ENCODE measurements around the gene EPAS1.
"Not testable (repeated sequence)": the region's sequence is repeated elsewhere in the genome, so short reads cannot be mapped to it uniquely, and the experiment has no call there.

EPAS1 gene

DNA sequence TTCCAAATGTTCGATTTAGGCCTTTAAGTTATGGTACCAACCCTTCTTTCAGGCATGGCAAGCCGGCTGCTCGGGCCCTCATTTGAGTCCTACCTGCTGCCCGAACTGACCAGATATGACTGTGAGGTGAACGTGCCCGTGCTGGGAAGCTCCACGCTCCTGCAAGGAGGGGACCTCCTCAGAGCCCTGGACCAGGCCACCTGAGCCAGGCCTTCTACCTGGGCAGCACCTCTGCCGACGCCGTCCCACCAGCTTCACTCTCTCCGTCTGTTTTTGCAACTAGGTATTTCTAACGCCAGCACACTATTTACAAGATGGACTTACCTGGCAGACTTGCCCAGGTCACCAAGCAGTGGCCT is 87.2 kb downstream of the EPAS1 start:
- DNase-seq: no peak

DNA sequence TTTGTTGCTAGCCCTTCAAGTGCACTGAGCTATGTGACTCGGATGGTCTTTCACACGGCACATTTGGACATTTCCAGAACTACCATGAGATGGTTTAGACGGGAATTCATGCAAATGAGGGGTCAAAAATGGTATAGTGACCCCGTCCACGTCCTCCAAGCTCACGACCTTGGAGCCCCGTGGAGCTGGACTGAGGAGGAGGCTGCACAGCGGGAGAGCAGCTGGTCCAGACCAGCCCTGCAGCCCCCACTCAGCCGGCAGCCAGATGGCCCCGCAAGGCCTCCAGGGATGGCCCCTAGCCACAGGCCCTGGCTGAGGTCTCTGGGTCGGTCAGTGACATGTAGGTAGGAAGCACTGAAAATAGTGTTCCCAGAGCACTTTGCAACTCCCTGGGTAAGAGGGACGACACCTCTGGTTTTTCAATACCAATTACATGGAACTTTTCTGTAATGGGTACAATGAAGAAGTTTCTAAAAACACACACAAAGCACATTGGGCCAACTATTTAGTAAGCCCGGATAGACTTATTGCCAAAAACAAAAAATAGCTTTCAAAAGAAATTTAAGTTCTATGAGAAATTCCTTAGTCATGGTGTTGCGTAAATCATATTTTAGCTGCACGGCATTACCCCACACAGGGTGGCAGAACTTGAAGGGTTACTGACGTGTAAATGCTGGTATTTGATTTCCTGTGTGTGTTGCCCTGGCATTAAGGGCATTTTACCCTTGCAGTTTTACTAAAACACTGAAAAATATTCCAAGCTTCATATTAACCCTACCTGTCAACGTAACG is 88.8 kb downstream of the EPAS1 start:
- DNase-seq: no peak

DNA sequence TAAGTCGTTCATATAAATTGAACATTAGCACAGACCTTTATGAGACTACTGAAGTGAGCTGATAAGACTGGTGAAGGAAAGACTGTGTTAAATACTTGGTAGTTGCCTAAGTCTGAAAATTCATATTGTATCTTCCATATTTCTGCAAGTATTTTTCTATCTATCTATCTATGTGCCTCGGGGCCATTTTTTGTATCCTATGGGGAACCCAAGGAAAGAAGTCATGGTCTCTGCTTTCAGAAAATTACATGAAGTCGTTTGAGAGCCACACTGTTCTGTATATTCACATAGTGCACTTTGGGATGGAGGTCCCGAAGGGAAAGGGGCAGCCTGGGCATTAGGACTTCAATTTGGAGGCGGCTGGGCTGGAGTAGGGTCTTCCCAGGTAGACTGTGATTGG is 89.6 kb downstream of the EPAS1 start:
- no peak for DNase-seq

DNA sequence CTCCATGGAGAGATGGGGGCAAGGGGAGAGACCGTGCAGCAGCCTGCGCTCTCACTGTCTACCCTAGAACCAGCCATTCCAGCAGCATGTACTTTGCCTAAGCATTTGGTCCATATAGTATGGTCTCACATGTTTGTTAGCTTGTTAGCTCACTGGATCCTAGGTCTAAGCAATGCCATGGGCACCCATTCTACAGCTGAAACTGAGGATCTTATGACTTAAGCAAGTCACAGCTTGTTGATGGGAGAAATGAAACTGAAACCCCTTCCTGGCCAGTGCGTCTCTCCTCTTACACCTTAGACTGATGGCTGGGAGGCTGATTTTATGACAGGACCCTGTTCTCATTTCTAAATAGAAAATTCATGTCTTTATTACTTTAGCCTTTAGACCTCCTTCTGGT is 90.1 kb downstream of the EPAS1 start:
- no peak for DNase-seq

DNA sequence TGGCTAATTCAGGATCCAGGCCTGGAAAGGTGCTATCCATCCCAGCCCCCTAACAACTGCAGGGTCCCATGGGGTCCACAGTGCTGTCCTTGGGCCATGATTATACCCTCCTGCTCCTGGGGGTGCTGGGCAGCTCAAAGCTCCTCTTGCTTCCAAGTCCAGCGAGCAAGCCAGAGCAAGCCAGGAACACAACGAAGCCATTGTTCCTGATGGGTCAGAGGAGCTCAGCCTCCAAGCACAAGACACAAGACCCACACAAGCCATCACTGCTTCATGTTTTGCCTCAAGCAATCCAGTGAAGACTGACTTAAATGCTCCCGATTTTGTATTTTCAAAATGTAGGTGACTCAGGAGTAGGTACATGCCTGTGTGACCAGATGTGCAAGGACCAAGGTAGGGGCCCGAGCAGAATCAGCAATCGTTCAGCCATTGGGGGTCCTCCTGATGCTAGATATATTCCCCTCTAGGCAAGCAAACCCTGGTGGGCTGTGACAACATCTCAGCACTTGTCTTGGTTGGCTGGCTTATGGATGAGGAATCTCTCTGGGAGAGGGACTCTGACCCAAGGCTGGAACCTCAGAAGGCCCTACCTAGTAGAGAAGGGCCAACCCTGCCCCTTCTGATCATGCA is 90.8 kb downstream of the EPAS1 start:
- no peak for DNase-seq

DNA sequence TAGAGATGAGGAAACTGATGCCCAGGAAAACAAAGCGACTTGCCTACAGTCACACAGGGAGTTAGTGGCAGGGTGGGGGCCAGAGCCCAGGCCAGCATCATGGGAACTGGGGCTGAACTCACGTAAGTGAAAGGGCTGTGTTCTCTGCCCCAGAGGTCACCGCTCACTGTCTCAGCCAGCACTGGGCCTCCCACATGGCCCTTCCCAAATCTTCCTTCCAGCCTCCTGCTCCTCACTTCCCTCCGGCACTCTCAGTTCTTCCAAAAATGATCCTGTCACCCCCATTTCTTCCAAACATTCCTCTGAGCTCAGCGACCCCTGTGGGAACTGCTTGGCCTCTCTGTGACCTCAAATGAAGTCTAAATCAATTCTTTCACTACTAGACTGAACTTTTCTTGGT is 91.7 kb downstream of the EPAS1 start:
- DNase-seq: no peak

DNA sequence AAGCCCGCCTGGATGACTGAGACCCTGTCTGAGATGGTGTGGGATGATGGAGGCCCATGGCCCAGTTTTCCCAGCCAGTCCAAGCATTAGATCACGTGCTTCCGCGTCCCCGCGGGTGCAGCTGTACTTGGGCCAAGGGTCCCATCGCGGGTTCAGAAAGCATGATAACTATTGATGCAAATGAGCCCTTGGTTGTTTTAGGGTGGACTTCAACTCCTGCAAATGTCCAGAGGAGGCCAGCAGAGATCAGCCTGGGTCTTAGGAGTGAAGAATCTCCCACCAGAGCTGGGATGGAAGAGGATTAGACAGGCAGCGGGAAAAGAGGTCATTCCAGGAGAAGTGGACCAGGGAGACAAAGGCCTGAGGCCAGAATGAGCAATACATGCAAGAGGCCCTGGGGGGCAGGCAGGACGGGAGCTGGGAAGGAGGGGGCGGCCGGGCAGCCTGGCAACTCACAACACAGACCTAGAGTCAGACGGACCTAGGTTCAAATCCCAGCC is 92.3 kb downstream of the EPAS1 start:
- DNase-seq: no peak

DNA sequence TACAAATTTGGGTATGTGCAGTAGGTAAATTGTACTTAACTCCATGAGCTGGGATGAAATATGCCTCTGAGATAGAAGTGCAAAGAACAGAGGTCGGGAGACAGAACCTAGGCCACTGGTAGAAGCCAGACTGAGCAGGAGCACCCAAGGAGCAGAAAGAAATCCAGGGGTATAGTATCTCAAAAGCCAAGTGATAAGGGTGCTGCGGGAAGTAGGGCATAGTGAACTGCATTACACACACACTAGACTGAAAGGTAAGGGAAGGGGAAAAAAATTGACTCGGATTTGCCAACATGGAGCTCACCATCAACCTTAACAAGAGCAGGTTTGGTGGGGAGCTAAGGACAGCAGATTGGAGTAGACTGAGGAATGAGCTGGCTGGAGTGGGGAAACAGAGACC is 92.8 kb downstream of the EPAS1 start:
- DNase-seq: no peak

DNA sequence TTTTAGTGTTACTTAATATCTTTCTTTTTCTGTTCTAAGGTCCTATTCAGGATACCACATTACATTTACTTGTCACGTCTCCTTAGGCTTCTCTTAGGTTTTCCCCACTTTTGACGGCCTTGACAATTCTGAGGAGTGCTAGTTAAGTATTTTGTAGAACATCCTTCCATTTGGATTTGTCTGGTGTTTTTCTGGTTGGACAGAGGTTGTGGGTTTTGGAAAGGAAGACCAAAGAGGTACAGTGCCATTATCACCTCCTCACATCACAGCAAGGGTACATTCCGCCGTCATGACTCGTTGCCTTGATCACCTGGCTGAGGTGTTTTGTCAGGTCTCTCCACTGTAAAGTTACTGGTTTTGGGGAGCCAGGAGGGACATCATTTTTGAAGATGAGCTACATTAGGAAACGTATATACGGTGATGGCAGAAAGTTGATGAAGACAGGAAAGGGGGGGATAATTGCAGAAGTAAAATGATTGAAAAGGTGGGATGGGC is 93.7 kb downstream of the EPAS1 start:
- DNase-seq: no peak

DNA sequence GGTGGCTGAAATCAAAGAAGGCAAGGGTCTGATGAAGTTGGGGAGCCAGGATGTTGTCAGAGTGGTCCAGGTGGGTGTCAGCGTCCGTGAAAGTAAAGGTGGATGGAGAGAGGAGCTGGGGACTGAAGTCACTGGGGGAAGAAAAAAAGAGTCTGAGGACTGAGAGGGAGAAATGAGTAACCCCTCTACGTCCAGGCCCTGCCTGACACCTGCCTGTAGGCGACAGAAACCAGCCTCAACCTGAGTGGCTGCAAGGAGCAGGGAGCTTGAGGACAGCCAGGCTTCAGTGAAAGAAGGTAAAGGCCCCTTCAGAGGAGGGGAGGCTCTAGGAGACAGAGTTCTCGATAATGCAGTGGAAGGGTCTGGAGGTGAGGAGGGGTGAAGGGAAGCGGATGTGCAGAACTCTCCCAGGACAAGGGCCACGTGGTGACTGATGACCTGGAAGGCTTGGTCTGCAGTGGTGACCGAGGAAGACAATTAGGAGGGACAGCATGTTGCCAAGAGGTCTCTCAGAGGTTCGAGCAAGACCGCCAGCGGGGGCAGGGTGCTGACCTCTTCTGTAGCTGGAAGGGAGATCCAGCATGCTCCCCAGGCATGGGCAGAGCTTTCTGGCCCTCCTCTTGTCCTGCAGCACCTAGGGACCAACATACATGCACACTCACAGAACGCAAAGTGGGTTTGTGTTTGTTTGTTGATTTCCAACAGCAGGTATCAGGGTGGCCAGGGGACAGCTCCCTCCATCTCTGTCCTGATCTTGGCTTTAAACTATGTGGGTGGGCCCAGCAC is 95.5 kb downstream of the EPAS1 start:
- DNase-seq: no peak

DNA sequence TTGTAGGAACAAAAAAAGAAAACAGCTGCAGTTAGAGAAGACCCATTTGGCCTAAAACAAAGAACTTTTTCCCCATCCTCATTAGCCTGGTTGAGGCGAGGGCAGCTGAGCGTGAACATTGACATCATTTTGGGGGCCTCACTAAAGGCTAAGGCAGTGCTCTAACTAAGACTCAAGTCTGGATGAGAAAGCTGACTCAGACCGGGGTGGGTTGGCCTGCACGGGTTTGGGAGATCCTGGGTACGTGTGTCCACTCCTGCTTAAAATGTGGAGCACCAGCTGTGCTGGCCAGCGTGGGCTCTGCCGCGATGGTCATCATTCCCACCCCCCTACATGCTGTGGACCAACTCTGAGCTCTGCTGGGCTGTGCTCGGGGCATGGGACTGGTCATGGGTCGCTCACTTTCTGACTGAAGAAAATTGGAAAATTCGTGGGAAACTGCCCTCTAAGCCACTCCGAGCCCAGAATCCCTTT is 96.2 kb downstream of the EPAS1 start:
- DNase-seq: peak; percentile 81

DNA sequence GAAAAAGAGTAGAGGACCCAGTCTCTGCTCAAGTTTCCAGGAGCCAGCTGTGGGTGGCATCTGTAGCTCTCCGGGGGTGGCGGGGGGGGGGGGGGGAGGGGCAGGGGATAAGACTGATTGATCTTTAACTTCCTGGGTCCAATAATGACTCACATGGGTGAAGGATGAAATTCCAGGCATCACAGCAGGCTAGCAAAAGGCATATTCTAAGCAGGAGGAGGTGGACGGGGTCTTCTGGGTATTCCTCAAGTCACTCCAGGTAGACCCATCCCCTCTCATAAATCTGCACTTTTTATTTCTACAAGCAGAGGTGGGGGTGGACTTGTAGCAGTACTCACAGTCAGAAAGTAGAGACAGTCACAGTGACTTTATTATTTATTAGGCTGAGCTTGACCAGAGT is 96.7 kb downstream of the EPAS1 start:
- DNase-seq: no peak

DNA sequence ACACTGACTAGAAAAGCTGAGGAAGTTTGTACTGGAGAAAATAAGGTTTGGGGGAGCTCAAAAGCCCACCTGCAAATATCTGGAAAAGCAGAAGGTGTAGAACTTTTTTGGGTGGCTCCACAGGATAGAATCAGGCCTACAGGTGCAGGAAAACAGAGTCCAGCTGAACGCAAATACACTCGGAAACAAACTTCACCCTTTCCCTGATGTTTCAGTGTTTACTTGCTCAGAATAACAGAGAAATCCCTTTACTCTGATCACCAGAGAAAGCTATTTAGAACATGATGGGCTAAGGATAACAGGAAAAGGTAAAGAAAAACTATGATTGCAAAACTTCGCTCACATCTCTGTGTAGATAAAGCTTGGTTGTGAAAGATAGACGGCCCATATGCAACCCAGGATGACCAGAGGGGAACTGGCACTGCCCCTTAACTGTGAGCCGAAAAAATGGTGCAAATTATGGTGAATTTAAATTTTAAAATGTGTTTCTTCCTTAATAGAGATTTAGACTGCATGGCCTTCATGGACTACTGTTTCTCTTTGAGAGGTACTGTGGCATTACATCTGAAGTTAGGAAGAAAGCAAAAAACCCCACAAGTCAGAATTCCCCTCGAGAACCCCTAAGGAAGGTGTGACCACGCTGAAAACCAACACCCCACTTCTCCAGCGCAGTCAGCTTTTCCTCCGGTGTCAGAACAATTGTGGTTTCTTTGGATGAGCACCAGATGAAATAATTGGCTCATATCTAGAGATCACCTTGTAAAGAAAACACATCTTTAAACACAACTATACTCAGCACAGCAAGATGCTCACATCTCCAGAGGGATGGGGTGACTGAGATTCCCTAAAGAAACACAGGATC is 97.7 kb downstream of the EPAS1 start:
- no peak for DNase-seq

DNA sequence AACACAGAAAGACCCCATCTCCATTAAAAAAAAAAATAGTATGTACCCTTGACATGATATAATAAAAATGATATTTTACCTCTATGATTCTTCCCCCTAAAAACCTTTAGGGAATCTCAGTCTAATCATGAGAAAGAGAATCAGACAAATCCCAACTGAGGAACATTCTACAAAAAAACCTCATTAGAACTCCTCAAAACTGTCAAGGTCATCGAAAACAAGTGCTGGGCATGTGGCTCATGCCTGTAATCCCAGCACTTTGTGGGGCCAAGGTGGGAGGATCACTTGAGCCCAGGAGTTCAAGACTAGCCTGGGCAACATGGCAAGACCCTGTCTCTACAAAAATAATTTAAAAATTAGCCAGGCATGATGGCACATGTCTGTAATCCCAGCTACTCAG is 98.5 kb downstream of the EPAS1 start:
- DNase-seq: not testable (repeated sequence)

DNA sequence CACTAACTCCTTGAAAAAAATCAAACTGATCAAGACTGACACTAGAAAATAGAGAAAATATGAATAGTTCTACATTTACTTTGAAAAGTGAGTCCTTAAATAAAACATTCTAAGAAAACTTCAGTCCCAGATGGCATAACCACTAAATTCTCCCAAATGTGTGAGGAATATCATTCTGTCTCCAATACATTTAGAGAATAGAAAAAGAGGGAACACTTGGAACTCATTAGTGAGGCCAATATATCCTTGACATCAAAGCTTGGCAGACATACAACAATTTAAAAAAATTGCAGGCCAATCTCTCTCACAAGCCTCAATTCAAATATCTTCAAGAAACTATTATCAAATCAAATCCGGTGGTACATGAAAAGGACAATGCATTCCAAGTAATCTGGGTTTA is 102.8 kb downstream of the EPAS1 start:
- DNase-seq: no peak

DNA sequence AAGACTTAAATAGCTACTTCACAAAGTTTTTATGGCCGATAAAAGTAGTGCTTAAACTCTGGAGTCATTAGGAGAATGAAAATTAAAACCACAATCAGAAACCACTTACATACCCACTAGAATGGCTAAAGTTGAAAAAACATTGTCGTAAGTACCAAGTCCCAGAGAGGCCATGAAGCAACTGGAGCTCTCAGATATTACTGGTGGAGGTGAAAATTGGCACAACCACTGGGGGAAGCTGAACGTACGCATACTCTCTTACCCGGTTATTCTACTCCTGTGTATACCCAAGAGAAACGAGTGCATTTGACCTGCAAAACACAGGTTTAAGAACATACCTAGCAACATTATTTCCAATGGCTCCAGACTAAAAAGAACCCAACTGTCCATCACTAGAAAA is 105.7 kb downstream of the EPAS1 start:
- no peak for DNase-seq

DNA sequence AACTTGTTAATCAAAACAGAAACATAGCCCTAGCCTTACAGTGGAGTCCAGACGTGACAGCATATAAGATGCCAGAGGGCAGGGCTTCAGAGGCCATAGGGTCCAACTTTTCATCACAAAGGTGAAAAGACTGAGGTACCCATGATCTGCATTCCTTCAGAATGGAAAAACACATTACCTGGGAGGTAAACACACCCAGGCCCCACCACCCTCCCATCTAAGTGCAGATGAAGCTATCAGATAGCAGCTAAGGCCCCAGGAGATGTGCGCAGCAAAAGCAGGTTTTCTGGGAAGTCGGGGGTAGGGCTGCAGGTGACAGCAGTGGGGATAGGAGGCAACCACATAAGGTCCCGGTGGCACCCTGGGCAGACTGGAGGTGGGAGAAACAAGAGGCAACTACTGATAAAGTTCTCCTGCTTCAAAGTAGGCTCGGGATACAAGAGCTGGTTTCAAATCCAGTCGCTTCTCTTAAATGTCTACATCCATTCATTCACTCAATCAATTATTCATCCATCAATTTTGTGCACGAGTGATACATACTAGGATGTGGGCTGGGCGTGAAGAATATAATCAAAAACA is 107.1 kb downstream of the EPAS1 start:
- DNase-seq: no peak

DNA sequence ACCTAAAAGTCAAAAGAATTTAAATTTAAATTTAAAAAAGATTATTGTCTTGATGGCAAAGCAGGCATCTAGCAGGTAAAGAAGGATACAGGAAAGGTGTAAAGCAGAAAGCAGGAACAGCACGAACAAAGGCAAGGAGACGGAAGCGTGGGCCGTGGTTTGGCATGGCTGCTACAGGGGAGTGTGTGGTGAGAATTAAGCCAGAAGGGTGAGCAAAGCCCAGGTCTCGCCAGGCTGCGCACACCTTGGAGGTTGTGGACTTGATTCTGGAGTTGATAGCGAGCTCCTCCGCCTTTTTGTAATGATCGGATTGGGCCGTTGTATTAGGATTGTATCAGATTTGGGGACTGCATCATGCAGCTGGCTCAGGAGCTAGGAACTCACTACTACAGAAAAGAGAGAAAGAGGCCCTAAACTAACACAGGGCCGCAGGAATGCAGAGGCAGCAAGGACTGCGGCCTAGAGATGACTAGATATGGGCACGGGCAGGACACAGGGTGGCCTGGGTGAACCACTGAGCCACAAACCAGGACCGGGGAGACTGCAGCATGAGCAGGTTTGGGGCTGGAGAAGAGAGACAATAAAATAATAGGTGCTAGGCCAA is 110.7 kb downstream of the EPAS1 start:
- DNase-seq: no peak

DNA sequence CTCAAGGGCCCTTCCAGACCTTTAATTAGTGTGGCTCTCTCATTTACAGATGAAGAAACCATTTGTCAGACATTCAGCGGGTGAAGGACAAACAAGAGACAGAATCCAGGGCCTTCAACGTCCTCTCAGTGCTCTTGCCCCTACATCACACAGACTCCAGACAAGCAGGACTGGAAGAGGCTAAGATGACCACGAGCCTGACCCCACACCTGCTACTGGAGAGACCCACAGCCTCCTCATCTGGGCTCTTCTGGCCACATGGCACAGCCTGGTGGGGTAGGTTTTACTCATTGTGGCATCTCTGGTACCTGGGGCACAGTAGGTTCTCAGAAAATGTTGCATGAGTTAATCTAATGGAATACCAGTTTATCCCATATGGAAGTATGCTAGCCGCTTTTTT is 112.5 kb downstream of the EPAS1 start:
- no peak for DNase-seq

DNA sequence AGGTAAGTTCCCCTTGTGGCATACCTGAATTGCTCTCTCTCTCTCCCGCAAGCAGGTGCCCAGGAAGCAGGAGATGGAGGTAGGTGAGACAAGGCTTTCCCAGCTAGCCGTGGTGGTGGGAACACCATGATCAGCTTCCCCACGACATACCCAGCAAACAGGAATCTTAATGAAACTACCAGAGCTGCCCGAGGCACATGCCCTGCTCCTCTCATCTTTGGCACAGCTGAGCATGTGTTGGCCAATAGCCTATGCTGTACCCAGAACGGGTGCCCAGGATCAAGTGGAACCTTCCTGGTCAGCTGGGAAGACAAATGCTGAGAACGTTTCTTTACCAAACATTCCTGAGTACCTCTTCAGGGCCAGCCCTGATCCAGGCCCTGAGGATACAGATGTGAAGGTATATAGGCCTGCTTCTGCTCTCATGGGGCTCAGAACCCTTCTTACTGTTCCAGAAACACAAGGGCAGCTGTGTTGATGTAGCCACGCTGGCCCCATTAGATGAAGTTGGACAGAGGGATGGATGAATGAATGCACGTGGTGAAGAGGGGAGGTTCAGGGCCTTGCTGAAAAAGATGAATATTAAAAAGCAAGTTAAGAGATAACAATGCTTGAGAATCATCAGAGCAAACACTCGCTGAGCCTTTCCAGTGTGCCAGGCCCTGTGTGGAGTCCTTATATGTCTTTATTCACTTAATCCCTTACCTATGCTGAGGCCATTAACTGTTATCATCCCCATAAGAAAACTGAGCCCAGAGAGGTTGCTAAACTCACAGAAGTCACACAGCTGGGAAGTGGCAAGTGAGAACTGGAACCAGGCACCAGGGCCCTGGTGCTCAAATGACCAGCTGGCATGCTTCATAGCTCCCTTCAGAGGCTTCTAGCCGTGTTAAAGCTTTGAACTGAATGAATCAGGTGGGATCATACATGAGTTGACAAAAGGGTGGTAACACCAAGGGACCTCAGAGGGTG is 113.4 kb downstream of the EPAS1 start:
- DNase-seq: no peak

DNA sequence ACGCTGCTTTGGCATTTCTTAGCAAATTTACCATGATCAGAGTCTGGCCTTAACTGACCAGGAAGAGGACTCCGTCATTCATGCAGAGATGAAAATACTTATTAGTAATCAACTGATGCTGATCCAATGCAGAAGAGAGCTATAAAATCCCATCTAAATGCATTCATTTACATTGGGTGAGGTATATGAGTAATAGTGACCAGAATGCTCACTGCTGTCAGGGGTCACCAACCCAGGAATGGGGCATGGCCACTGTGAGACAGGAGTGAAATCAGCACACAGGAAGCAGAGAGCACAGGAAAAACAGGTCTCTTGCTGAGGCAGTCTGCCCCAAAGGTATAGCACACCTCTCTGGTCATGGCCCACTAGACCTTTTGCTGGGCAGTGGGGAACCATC is 114.0 kb downstream of the EPAS1 start:
- DNase-seq: no peak
